DMS79 (cell line): Measurements from ENCODE around the gene MGLL.
"Not testable (repeated sequence)": the region's sequence is repeated elsewhere in the genome, so short reads cannot be mapped to it uniquely, and the experiment has no call there.

Source experiments
- DNase-seq: peaks from one replicate; lab custom pipeline; 2025; lab: John Stamatoyannopoulos, UW

MGLL gene

DNA sequence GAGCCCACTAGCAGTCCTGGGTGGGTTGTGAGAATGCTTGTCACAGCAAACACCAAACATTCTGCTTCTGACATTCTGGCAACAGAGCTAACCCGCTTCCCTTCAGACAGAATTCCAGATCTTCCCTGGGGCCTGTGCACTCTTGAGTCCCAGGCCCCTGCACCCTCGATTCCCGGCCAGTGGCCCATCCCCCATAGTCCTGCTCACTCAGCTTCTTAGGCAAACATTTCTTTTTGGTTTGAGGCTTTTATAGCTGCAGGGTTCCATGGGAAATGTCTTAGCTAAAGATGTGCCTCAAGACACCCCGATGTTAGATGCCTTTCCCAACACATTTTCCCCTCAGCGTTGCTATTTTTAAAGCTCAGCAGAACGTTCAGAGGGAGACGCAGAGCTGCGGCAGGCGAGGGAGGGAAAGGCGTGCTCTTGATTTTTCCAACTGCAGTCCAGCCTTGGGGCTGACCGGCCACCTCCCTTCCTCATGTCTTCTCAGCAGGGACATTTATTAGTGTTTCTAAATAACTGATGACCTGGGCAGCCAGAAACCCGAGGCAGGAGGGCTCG lies 114.4 kb downstream of the MGLL start:
- DNase-seq, result no peak

DNA sequence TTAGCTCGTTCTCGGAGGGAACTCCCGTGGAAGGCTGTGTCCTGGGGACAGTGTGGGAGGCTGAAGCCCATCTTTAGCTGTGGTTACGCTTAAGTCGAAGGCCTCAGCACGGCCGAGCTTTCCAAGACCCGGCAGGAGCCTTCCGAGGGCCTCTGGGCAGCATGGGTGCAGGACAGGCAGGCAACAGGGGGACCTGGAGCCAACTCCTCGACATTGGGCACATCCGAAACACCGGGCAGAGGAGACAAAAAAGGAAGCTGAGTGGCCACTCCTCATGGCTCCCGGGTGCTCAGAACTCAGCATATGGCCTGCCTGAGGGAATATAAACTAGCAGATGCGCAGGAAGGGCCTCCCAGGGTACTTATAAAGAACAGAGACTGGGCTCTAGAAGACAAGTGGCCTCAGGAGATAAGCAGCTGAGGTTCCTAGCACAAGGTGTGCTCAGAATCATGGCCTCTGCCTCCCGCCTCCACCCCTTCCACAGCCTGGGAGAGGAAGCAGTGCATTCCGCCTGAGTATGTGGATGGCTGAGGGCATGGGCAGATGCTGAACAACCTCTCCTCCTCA lies 115.4 kb downstream of the MGLL start:
- no peak for DNase-seq

DNA sequence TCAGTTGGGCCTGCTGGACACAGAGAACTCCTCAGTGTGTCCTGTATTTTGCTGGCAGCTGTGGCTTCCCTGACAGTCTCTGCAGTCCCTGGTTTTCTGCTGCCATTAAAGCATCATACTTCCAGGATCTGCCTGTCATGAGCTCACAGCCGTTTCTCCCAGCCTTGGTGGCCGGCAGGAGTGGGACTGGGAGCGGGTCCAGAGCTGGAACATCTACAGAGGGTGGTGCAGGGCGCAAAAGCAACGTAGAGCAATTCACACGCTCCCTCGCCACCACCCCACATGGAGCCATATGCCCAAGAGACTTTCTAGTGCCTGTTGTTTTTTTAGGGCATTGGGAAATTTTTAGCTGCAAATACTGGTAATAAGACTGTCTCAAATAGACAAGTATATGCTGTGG lies 116.0 kb downstream of the MGLL start:
- no peak for DNase-seq

DNA sequence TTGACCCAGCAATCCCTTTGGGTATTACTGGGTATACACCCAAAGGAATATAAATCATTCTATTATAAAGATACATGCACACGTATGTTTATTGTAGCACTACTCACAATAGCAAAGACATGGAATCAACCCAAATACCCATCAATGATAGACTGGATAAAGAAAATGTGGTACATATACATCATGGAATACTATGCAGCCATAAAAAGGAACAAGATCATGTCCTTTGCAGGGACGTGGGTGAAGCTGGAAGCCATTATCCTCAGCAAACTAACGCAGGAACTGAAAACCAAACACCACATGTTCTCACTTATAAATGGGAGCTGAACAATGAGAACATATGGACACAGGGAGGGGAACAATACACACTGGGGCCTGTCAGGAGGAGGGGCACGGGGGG lies 117.5 kb downstream of the MGLL start:
- not testable (repeated sequence) for DNase-seq

DNA sequence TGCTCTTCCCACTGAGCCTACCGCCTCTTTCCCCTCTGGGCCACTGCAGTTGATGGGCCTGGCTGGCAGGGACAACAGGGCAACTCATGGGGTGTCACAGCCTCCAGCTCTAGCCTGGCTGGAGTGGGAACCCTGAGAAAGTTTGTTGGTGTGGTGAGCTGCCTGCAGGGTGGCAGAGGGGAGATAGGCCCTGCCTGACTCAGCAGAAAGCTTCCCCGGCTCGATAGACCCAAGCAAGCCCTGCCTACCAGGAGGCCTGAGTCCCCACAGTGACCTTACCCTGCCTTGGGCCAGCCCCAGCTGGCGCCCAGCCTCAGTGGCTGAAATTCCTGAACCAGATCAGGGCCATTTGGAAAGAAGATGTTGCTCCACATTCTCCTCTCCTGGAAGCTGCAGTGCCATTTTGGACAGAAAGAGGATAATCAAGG lies 120.2 kb downstream of the MGLL start:
- no peak for DNase-seq

DNA sequence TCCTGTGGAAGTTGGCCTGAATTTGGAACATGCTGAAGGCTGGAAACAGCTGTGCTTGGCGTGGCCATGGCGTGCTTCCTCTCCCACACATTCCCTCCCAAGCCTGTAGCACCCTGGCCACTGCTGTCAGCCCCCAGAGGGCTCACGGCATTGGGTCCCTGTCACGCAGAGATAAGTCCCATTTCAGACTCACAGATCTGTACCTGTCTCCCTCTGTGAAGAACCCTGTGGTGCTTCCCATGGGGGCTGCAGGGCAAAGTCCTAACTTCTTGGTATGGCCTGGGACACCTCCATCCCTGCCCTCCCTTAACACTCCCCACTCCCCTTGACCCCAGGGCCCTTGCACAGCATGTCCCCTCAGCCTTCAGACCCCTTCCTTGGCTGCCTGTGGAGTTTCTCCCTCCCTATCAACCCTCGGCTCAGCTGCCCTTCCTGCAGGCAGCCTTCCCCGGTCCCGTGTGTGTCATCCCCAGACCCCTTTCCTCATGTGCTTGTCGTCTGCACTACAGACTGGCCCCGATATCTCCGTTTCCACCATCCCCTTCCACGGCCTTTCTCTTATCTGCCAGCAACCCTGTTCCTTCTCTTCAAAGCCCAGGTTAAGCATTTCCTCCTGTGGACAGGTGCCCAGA lies 120.9 kb downstream of the MGLL start:
- DNase-seq, result no peak

DNA sequence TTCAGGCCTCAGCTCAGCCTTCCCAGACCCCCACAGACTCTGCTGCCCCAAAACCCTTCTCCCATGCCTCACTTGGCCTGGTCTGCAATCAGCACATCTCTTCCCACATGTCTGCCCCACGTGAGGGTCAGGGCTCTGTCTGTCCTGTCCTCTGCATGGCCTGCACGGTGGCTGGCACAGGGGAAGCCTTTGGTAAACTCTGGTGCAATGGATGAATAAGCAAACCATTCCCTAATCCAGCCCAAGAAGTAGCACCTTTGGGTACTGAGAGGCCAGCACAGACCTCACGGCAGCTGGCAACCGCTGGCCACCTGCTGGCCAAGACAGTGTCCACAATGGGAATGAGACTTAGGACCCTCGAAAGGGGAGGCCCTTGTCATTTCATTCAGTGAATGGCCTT lies 121.9 kb downstream of the MGLL start:
- no peak for DNase-seq

DNA sequence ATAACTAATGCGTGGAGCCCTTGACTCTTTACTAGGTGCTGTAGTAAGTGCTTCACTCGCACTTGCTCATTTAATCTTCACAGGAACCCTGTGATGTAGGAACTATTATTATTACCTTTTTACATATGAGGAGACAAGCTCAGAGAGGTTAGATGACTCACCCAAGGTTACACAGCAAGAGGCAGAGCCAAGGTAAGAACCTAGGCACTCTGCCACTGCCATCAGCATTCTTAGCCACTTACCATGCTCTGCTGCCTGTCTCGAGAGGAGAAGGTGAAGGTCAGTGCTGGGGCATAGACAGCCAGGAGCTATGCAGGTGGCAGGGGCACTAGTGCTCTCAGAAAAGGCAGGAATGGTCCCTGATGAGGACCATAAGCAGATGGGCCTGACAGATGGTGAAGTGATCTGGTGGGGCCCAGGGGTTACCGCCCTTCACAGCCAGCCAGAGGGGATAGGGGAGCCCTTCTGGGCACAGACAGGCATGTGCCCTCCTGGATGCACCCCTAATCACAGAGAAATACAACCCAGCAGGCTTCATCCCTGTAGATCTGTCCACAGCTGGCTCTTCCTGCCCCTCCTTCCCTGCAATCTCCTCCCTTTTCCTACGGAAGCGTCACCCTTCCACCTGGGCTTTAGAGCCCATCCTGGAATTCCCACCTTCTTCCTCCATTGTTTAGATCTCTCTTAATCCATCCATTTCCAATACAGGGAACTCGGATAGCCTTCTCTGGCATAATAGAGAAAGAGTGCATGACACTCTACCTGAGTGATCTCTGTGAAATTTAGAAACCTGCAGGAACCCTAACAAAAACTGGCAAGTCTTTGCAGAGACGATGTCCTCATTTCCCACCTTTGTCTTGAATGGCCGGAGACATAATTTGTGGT lies 122.7 kb downstream of the MGLL start:
- no peak for DNase-seq

DNA sequence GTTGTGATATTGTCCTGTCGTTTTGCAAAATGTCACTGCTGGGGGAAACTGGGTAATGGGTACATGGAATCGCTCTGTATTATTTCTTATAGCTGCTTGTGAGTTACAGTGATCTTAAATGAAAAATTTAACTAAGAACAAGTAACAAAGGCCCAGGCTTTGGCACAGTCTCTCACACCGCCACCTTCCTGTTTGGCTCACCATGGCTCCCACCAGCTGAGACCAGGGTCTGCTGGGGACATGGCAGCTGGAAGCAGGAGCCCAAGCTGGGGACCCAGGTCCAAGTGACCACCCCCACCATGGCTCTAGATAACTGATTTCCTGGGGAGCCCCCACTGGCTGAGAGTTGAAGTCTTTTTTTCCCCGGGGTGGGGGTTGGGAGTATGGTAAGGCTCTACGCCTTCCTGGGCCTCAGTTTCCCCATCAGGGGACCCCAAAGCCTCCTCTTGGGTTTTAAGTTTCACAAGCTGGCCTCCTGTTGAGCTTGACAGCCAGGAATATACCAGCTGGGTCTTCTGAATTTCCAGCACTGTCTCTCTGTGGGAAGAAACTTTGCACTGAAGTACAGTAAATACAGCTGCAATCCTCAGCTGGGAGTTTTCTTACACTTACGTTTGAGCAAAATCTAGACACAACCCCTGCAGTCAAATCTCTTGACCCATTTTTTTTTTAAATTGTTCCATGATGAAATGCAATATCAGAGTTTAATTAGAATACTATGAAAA lies 123.5 kb downstream of the MGLL start:
- DNase-seq, result no peak

DNA sequence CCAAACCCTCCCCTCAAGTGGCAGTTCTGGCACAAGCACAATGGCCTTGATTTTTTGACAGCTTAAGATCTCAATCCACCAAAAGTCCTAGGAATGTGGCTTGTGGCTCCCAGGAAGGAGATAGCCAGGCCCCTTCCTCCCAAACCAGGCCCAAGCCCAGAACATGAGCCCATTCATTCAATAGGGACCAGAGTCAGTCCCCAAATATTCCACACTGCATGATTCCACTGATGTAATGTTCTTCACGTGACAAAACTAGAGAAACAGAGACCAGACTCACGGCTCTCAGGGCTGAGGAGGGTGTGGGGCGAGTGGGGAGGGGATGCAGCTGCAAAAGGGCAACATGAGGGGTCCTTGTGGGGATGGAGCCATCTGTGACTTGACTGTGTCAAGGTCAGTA lies 124.0 kb downstream of the MGLL start:
- DNase-seq, result no peak

DNA sequence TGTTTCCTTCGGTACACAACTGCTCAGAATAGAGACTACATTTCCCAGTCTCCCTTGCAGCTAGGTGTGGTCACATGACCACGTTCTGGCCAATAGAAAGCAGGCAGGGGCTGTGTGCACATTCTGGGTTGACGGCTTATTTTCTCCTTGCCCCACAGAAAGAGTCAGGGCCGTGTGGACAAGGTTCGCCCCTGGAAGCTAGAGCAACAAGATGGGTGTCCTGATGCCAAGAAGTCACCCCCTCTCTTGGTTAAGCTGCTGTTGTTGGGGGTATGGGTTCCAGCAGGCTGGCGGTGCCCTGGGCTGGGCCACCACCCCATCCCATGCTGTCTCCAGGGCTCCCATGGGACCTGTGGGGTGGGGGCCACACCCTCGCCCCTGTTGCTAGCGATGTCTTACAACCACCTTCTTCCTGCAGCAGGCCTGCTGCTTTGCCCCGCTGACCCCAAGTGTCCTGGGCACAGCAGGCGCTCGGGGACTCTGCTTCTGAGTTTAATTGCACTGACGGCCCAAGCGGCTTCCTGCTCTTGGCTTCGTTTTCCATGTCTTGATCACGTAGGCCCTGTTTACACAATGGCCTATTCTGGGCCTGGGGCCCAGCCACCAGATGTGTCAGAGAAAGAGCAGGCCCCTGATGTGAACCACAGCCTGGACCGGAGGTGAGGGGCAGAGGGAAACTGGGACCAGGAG lies 124.6 kb downstream of the MGLL start:
- no peak for DNase-seq

DNA sequence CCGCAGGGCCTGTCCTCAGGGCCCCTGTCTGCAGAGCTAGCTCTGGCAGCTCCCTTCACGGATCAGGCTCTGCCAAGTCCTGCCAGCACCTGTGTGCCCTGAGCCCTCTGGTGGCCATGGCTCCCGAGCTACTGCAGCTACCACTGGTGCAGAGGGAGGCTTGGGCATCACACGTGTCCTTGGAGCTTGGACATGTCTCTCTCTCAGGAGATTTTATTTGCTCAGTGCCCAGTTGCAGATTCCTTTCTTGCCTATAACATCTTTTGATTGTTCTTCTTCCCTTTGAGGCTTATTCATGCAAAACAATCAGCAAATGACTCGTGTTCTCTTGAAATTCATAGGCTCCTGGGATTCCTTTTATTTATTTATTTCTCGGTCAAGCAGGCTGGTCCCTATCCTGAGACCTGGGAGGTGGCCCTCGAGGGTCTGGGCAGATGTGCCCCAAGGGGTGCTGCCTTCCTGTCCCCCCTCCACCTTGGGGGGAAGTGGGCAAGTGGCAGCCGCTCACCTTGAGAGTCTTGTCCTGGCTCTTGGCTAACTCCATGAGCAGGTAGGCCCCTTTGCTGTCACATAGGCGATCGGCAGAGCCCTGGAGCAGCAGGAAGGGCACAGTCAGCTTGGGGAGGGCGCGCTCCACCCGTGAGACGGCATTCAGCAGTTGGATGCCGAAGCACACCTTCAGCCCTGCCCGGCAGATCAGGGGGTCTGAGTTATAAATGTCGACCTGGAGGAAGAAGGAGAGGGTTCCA lies 127.7 kb downstream of the MGLL start:
- no peak for DNase-seq

DNA sequence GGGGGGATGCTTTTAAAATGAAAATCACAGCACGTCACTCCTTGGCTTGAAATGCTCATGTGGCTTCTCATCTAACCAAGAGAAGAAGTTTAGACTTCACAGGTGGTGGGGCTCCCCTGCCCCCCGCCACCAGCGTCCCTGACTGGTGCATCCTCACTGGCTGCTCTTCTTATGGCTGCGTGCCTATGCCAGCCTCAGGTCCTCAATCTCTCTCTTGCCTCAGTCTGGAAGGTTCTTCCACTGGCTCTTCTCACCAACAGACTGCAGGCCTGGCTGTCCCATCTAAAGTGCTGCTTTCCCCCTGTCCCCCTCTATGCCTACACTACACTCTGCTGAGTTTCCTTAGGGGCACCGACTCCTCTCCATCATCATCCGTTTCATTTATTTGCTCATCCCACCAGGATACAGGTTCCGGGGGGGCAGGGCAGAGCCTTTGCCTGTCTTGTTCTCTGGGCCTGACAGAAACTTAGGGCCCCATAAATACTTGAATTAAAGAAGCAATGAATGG lies 128.9 kb downstream of the MGLL start:
- DNase-seq, result no peak

DNA sequence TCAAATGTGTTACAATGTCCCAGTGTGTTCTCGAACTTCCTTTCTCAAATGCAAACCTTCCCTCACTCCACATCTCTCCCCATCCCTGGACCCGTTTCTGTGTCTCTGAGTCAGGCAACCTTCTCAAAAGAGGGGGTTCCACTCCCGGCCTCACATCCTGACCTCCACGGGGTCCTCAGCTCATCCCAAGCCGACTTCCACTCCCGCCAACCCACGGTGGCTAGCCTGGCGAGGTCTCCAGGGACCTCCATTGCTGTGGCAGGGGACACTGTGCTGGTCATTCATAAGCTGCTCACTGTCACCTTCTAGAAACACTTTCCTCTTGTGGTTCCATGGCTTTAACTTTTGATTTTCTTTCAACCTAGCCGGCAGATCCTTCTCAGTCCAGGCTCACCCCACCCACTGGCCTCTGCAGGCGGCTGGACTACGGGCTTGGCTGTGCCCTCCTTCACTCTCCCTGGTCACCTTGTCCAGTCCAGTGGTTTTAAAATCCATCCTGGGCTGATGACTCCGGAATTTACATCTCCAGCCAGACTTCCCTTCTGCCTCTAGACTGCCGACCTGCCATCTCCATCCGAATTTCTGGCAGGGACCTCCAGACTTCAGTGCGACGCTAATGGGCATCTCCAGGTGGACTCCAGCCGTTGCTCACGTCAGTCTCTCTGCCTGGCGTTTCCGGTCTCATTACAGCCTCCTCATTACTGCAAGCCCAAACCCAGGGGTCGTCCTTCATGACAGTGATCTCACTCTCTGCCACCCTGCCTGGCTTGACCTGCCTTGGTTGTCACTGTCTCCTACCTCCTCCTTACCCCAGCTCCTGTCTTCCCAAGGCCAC lies 129.6 kb downstream of the MGLL start:
- DNase-seq, result no peak

DNA sequence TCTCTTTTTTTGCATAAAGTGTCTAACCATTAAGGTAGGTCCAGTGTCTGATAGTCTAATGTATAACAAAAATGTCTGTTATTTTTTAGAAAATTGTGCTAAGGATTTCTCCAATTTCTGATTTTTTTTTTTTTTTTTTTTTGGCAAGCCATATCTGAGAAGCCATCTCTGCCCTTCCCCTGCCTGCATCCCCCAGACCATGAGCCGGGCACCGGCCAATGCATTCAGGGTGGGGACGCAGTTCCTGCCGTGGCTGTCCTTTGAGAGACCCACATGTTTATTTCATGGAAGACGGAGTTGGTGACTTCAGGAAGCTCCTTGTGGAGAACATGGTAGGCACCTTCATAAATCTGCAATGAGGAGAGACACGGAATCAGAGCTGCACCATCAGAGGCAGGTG lies 130.3 kb downstream of the MGLL start:
- no peak for DNase-seq

DNA sequence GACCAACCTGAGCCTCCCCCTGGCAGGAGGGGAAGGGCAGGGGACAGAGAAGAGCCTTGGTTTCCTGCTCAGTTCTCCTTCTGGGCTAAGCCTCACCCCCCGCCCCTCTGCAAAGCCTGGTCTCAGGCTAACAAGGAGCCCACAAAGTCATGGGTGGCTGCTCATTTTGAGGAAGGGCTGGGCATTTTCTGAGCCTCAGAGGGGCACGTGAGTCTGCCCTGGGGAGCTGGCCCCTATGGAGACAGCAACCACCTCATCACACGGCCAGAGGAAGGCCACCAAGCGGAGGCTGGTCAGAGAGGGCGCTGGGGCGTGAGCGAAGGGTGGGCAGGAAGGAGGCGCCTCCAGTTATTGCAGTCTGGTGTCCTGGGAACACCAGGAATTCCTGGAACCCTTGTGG lies 130.8 kb downstream of the MGLL start:
- DNase-seq, result no peak

DNA sequence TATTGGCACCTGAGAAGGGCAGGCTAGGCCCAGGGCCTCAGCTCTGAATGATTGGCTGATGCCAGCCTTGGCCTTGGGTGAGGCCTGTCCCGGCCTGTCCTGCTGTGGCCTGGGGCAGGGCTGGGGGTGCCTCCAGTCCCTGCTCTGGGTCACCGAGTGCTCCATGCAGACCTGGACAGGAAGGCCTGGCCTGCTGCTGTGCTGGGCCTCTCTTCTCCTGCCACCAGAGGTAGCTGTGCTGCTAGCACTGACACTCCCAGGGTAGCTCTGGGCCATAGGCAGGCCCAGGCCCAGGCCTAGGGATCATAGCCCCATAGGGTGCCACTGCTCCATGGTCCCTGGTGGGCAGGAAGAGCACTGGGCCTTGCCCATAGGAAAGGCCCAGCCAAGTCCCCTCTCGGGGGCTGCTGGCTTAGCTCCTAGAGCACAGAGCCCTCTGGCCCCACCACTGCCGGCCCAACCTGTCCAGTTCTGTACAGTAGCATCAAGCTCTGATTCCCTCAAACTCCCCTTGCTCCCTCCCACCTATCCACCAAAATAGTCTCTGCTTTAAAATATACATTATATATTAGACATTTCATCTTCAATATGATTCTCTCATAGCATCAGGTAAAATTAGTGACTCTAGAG lies 131.4 kb downstream of the MGLL start:
- DNase-seq, result no peak

DNA sequence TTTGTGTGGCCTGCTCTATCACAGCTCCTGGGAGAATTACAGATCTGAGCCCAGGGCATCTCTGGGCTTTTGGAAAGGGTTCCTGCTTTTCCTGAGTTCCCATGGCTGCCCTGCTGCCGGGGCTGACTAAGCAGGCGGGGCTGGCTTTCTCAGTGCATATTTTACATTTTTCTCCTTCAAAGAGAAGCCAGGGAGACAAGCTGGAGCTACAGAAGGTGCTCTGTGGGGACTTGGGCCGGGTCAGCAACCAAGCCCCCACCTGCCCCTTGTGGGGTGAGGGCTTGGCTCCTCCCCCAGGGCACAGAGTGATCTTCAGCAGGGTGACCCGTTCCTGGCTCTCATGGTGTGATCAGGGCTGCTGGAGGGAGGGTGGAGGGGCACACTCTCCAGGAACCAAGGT lies 132.2 kb downstream of the MGLL start:
- DNase-seq, result no peak

DNA sequence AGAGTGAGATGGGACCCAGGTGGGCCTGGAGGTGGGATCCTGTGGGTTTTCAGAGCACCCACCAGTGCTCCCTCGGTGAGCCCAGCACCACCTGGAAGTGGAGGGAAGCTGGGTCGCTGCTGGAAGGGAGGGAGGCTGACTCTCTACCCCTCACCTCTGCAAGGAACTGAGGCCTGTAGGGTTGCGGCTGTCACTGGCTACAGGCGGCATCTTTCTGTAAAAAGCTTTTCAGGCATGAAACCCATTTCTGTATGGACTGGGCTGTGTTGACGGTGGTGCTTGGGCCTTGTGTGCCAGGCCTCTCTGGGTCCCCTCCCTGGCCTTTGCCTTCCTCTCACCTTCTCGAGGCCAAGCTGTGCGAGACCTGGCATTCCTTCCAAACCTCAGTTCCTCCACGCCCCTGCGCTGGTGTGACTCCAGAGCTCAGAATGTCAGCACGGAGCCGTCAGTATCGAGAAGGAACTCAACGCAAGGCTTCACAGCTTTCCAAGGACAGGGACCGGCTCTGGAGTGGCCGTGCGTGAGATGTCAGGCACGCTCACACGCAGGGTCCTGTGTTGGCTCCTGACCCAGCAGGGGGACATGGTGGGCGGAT lies 133.0 kb downstream of the MGLL start:
- DNase-seq, result no peak
